Measurements from ENCODE around the gene BTRC. TPM values are rescaled to one million over a fixed set of nuclear protein-coding genes. Genes with fewer than 3 reads are reported as not detected.

The BTRC gene
- total RNA-seq, 1 donor: 12.6 TPM

DNA sequence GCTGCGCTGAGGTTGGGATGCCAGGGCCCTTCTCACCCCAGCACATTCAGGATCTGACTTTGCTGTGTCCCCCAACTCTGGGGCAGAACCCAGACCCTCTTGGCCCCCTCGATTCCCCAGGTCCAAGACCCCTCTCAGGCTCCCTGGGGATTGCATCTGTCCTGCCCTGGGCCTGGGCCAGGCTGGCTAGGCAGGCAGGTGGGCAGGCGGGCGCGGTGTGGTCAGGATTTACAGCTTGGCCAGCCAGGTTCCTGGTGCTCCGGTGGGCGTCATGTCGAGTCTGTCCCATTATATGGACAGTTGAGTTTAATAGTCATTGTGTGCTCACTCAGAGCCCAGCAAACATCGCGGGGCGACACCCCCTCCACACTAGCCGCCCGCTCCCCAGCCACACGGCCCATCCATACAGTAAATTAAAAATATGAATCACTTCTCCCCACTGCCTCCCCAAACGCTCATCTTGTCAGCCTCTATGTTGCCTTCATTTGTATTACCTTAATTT is 210.6 kb downstream of the BTRC start:
- DNase-seq (ENCODE audit: low read depth): no peak
- TF ChIP-seq, protein P1, sequence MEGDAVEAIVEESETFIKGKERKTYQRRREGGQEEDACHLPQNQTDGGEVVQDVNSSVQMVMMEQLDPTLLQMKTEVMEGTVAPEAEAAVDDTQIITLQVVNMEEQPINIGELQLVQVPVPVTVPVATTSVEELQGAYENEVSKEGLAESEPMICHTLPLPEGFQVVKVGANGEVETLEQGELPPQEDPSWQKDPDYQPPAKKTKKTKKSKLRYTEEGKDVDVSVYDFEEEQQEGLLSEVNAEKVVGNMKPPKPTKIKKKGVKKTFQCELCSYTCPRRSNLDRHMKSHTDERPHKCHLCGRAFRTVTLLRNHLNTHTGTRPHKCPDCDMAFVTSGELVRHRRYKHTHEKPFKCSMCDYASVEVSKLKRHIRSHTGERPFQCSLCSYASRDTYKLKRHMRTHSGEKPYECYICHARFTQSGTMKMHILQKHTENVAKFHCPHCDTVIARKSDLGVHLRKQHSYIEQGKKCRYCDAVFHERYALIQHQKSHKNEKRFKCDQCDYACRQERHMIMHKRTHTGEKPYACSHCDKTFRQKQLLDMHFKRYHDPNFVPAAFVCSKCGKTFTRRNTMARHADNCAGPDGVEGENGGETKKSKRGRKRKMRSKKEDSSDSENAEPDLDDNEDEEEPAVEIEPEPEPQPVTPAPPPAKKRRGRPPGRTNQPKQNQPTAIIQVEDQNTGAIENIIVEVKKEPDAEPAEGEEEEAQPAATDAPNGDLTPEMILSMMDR (IDR thresholded peaks at IDR 0.05; ENCODE audit: insufficient read depth, low read length): no peak
- no peak overlapping the region for H3K4me3 ChIP-seq (ENCODE audit: low read depth, low read length)

DNA sequence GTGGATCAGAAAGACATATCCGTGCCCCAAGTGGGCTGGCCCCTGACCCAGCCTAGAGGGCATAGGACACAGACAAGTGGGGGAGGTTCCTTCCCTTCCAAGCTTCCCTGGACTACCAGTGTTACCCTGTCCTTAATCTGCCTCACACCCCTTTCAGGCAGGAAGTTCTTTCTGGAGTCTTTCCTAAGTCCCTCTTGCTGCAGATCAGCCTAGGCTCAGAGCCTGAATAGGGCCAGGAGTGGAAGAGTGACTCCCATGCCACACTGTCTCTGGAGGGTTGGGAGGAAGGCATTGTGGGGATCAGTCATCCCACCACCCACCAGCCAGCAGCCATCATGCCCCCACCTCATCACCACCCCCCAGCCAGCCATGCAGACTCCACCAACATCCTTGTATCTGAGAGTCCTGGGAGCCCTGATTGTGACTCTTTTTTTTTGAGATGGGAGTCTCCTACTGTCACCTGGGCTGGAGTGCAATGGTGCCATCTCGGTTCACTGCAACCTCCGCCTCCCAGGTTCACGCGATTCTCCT is 211.5 kb downstream of the BTRC start:
- TF ChIP-seq, protein P1 (IDR thresholded peaks at IDR 0.05; ENCODE audit: insufficient read depth, low read length): no peak
- no peak for DNase-seq (ENCODE audit: low read depth)
- no peak overlapping the region for H3K4me3 ChIP-seq (ENCODE audit: low read depth, low read length)

GRCh38 chr10:101565936-101566332 is 212.0 kb downstream of the BTRC start:
- no peak for DNase-seq (ENCODE audit: low read depth)
- TF ChIP-seq, protein P1 (IDR thresholded peaks at IDR 0.05; ENCODE audit: insufficient read depth, low read length): no peak
- H3K4me3 ChIP-seq (ENCODE audit: low read depth, low read length): no peak overlapping the region

DNA sequence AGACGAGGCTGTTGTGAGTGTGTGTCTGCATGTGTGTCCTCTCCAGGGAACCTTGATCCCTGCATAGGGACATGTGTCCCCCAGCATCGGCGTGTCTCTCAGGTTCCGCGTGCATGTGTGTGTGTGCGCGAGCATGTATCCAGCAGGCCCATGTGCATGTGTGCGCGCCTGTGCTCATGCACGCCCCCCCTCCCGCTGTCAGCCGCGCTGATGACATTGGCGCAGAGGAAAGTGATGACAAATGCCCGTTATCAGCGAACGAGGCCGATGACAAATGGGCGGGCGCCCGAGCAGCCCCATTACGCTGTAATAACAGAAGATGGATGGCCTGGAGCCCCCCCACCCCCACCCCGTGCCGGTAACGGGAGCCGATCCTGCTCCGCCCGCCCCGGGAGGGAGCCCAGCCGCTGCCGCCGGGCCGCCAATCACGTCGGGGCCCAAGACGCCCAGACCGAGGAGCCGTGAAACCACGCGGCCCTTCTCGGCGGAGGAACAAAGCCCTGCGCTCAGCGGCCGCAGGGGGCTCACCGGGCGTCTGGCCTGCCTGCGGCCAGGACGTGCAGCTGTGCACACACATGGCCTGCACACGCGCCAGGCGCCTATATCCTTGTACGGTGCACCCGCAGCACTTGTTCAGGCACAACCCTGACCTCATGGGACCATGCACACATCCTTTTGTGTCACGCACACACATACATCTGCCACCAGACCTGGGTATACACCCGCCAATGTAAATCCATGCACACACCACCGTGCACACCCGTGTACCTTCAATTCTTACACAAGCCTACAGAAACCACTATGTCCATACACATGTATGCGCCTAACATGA is 212.6 kb downstream of the BTRC start:
- DNase-seq (ENCODE audit: low read depth): peak; percentile 15

GRCh38 chr10:101567165-101568006 is 213.4 kb downstream of the BTRC start:
- no peak for DNase-seq (ENCODE audit: low read depth)
- H3K4me3 ChIP-seq (ENCODE audit: low read depth, low read length): no peak overlapping the region
- TF ChIP-seq, protein P1 (IDR thresholded peaks at IDR 0.05; ENCODE audit: insufficient read depth, low read length): no peak

More for the DNA sequence above, 212.6 kb downstream of the BTRC start:
- H3K4me3 ChIP-seq (ENCODE audit: low read depth, low read length): peak overlapping the region; percentile 3
- TF ChIP-seq, protein P1 (IDR thresholded peaks at IDR 0.05; ENCODE audit: insufficient read depth, low read length): no peak

DNA sequence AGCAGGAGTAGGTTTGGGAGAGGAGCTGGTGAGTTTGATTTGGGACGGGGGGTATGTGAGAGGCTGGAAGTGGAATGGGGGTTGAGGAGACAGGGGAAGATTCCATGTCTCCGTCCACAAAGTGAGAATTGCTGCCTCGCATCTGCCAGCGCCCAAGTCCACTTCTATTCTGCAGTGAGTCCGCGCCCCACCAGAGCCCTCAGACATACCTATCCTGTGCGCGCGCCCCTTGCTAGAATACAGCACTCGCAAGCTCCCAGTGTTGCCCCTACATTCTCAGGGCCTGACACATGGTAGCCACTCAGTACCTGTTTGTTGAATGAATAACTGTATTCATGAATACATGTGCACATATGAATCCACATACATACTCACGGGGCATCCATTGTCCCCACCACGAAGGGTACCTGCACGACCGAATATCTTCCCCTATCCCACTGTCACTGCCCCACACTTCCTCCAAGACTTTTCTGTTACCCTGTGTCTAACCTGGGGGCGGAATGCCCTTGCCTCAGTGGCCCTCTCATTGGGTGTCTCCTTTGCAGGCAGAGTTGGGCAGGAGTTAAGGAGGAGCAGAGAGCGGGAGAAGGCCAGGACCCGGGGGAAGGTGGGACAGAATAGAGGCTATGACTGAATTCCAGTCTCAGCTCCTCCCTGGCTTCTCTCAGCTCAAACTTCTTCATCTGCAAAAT is 214.2 kb downstream of the BTRC start:
- H3K4me3 ChIP-seq (ENCODE audit: low read depth, low read length): no peak overlapping the region
- no peak for DNase-seq (ENCODE audit: low read depth)
- TF ChIP-seq, protein P1 (IDR thresholded peaks at IDR 0.05; ENCODE audit: insufficient read depth, low read length): no peak
